ENCODE results near the gene FANCL.

Gene FANCL

GRCh38 chr2:58109481-58109880 is 131.6 kb downstream of the FANCL start:
- TF ChIP-seq GATA1 (IDR thresholded peaks at IDR 0.05; ENCODE audit: low read depth, low read length): no peak
- TF ChIP-seq POLR2A (IDR thresholded peaks at IDR 0.05; ENCODE audit: low read length): no peak
- DNase-seq: no peak
